Cardiac septum (tissue), 1 donor: ENCODE measurements around the gene U2AF1L4. TPM values are rescaled to one million over a fixed set of nuclear protein-coding genes. Genes with fewer than 3 reads are reported as not detected.

Experiments
- DNase-seq: peaks from one replicate; pipeline ENCODE4 v3.0.0-alpha.2; 2020; ENCODE audit warnings: low spot score
- intact Hi-C: fragments of 100-400 bp; cut with DNase I; formaldehyde crosslinking; loops from one replicate; pipeline ENCODE4 v1.14.0; 2022
- long read RNA-seq: library from polyadenylated mRNA; unstranded; transcript quantifications from one replicate; pipeline ENCODE4 v2.0.0, GENCODE V29; 2021
- total RNA-seq: library from RNA; stranded (reverse); fragmentation: NEBNext Ultra II Directional; extraction: Animal tissue kit (Norgen Biotek cat#: 25700); gene quantifications from one replicate; pipeline ENCODE4 v1.2.1, GENCODE V29; 2021
- donor health status: DM: no; HTN: no; CAD: no.

Gene U2AF1L4
- total RNA-seq, result 24.9 TPM
- long read RNA-seq, partial matches to known transcripts, result 5 of 22 reads
- long read RNA-seq, other reads (novel, unspliced or antisense), result 12 of 22 reads

GRCh38 chr19:35745328-35746086, at the start of gene U2AF1L4, which contains the start of gene PSENEN:
TSS of gene U2AF1L4 (minus strand) at chr19:35745418. CDS start at chr19:35745391, 27 bp downstream.
TSS of gene PSENEN (plus strand) at chr19:35745651. CDS start at chr19:35745931, 280 bp downstream.
- intact Hi-C loops, result loop anchor here (2.0 kb wide), 1 partner anchor 185 kb away; no protein-coding TSS in a partner anchor
- DNase-seq, result peak; percentile 98

- intact Hi-C loops, result no loop called here
- no peak for DNase-seq
These were observed 48.4 kb upstream of the U2AF1L4 start for GRCh38 chr19:35793381-35794165.

GRCh38 chr19:35792888-35793287, 47.7 kb upstream of the U2AF1L4 start:
- intact Hi-C loops, result no loop called here
- no peak for DNase-seq

- no peak for DNase-seq
- intact Hi-C loops, result no loop called here
These were observed 47.1 kb upstream of the U2AF1L4 start for GRCh38 chr19:35792312-35792711.

- intact Hi-C loops, result no loop called here
- no peak for DNase-seq
These were observed 46.6 kb upstream of the U2AF1L4 start for GRCh38 chr19:35791814-35792279.

- intact Hi-C loops, result no loop called here
- DNase-seq, result no peak
These were observed 46.0 kb upstream of the U2AF1L4 start for GRCh38 chr19:35790981-35791813.

- DNase-seq, result no peak
- intact Hi-C loops, result no loop called here
These were observed 45.0 kb upstream of the U2AF1L4 start for GRCh38 chr19:35789978-35790944.

GRCh38 chr19:35789195-35789977, 44.2 kb upstream of the U2AF1L4 start:
- intact Hi-C loops, result no loop called here
- DNase-seq, result no peak

- intact Hi-C loops, result no loop called here
- no peak for DNase-seq
These were observed 43.2 kb upstream of the U2AF1L4 start for GRCh38 chr19:35788205-35788960.

GRCh38 chr19:35787227-35787799, 42.1 kb upstream of the U2AF1L4 start:
- DNase-seq, result no peak
- intact Hi-C loops, result no loop called here

GRCh38 chr19:35786299-35787160, 41.3 kb upstream of the U2AF1L4 start:
- intact Hi-C loops, result no loop called here
- DNase-seq, result no peak

GRCh38 chr19:35785339-35785627, 40.1 kb upstream of the U2AF1L4 start:
- intact Hi-C loops, result no loop called here
- no peak for DNase-seq

- intact Hi-C loops, result no loop called here
- DNase-seq, result no peak
These were observed 39.5 kb upstream of the U2AF1L4 start for GRCh38 chr19:35784503-35785338.

- DNase-seq, result no peak
- intact Hi-C loops, result no loop called here
These were observed 38.5 kb upstream of the U2AF1L4 start for GRCh38 chr19:35783469-35784434.
